WI38 (cell line): ENCODE data around the gene ABCB11.
"Not testable (repeated sequence)": the region's sequence is repeated elsewhere in the genome, so short reads cannot be mapped to it uniquely, and the experiment has no call there.

Experiments
- H3K4me3 ChIP-seq: 2 replicates; pipeline ENCODE4 v1.5.1; 2011; ENCODE audit warnings: low read depth, mild to moderate bottlenecking, control low read depth, low read length
- CTCF ChIP-seq: IDR thresholded peaks from 2 replicates; pipeline ENCODE4 v1.5.1; 2012; ENCODE audit warnings: low read depth, mild to moderate bottlenecking, control low read depth, low read length

Gene ABCB11

DNA sequence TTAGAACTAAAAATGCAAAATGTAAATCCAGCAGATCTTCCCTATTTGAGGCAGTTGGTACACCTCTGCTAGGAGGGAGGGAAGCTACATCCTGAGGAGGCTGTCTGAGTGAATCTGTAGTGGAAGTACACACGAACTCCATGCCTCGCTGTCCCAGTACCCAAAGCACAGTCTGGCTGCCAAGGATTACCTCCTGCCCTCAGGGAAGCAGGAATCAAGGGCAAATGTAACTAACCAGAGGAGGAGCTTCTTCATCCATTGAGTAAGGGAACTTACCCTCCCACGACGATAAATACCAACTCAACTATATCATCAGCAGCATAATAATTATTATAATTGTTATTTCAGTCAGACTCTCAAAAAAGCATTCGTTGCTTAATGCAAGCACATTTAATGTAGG, 40.3 kb upstream of the ABCB11 start:
- no peak for TF ChIP-seq CTCF
- H3K4me3 ChIP-seq: no peak overlapping the region

- TF ChIP-seq CTCF: no peak
- no peak overlapping the region for H3K4me3 ChIP-seq
These were observed 38.7 kb upstream of the ABCB11 start for GRCh38 chr2:169069833-169070232.

DNA sequence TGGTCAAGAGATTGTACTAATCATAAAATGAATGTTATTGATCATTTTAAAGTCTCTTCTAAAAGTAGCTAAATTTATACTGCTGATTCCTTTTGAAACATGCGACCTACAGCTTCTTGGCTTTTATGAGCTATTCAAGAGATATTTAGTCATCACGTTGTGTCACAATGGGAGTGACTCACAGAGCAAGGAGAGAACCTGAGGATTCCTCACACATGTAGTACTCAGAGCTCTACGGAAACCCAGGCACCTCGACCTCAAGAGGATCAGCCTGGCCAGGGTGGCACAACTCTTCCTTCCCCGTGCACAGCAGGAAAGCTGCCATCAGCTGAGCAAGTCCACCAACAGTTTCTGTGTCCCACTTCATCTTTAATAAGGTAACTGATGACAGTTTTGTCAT, 38.2 kb upstream of the ABCB11 start, which contains the start of gene DHRS9:
DHRS9 (plus strand) TSS at position 223 of the 400 bp plus-strand sequence. CDS start 12,019 bp downstream, outside the sequence.
- TF ChIP-seq CTCF: no peak
- no peak within 1 kb of the TSS for H3K4me3 ChIP-seq

- no peak overlapping the region for H3K4me3 ChIP-seq
- no peak for TF ChIP-seq CTCF
These were observed 35.8 kb upstream of the ABCB11 start for GRCh38 chr2:169066897-169067296.

GRCh38 chr2:169065864-169066517, 34.9 kb upstream of the ABCB11 start:
- no peak overlapping the region for H3K4me3 ChIP-seq
- TF ChIP-seq CTCF: no peak

DNA sequence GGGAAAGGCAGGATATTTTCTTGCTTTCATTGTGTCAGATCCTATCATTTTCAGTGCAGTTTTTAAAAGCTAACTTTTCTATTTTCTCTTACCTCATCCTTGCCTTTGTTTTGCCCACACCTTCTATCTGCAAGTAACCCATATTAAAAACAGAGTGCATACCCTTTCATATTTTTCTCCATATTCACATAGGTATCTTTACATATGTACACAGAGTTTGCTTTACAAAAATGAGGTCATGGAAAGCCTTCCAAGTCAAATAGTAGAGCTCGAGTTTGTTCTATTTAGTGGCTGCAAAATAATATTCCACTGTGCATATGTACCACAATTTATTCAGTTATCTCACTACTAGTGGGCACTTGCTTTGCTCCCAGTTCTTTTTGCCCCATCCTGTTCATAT, 34.3 kb upstream of the ABCB11 start:
- TF ChIP-seq CTCF: no peak

DNA sequence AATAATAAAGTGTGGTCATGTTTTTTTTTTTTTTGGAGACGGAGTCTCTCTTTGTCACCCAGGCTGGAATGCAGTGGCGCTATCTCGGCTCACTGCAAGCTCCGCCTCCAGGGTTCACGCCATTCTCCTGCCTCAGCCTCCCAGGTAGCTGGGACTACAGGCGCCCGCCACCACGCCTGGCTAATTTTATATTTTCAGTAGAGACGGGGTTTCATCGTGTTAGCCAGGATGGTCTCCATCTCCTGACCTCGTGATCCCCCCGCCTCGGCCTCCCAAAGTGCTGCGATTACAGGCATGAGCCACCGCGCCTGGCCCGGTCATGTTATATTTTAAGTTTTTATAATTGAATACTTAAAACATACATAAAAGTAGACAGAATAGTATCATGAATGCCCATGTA, 33.1 kb upstream of the ABCB11 start:
- not testable (repeated sequence) for H3K4me3 ChIP-seq

More for the DNA sequence above, 34.3 kb upstream of the ABCB11 start:
- H3K4me3 ChIP-seq: no peak overlapping the region

GRCh38 chr2:169054575-169054974, 23.5 kb upstream of the ABCB11 start:
- H3K4me3 ChIP-seq: not testable (repeated sequence)
